DOHH2 (cell line): ENCODE data around the gene TP53I11.

ENCODE experiments used
- H3F3A ChIP-seq: fragments of 200-600 bp; sonication (generic), shearing (Covaris generic); 2 replicates; pipeline ENCODE4 v1.6.0; 2016; ENCODE audit warnings: antibody characterized with exemption, mild to moderate bottlenecking; ENCODE audit not compliant: control insufficient read depth, insufficient read depth
- H3K27ac ChIP-seq: fragments of 200-600 bp; sonication (generic); 2 replicates; pipeline ENCODE4 v1.5.1; 2014; ENCODE audit warnings: low read depth, mild to moderate bottlenecking, low read length, moderate library complexity
- H3K27me3 ChIP-seq: fragments of 200-600 bp; sonication (generic); 2 replicates; pipeline ENCODE4 v1.6.1; 2014; ENCODE audit warnings: mild to moderate bottlenecking, low read length, mixed read lengths; ENCODE audit not compliant: control insufficient read depth
- H3K36me3 ChIP-seq: fragments of 200-600 bp; sonication (generic); 2 replicates; pipeline ENCODE4 v1.6.1; 2014; ENCODE audit warnings: mild to moderate bottlenecking, low read length, moderate library complexity, mixed read lengths; ENCODE audit not compliant: control insufficient read depth
- H3K4me1 ChIP-seq: fragments of 200-600 bp; sonication (generic); 2 replicates; pipeline ENCODE4 v1.6.1; 2014; ENCODE audit warnings: mild to moderate bottlenecking, low read length, mixed read lengths; ENCODE audit not compliant: control insufficient read depth
- H3K4me2 ChIP-seq: fragments of 200-600 bp; sonication (generic); 2 replicates; pipeline ENCODE4 v1.6.0; 2014; ENCODE audit warnings: mild to moderate bottlenecking, low read length, moderate library complexity
- H3K4me3 ChIP-seq: fragments of 200-600 bp; sonication (generic); 2 replicates; pipeline ENCODE4 v1.5.1; 2014; ENCODE audit warnings: mild to moderate bottlenecking, low read length, mixed read lengths
- H3K79me2 ChIP-seq: fragments of 200-600 bp; sonication (generic); 2 replicates; pipeline ENCODE4 v1.6.1; 2014; ENCODE audit warnings: mild to moderate bottlenecking, low read length, mixed read lengths; ENCODE audit not compliant: control insufficient read depth
- H3K9me2 ChIP-seq: fragments of 200-600 bp; sonication (generic); replicated peaks from 2 replicates; pipeline ENCODE4 v1.6.1; 2014; ENCODE audit warnings: mild to moderate bottlenecking, low read length, mixed read lengths; ENCODE audit not compliant: control insufficient read depth
- H3K9me3 ChIP-seq: fragments of 200-600 bp; sonication (generic); 2 replicates; pipeline ENCODE4 v1.6.1; 2014; ENCODE audit warnings: antibody characterized with exemption, low read length, mixed read lengths; ENCODE audit not compliant: control insufficient read depth, insufficient read depth
- H4K20me1 ChIP-seq: fragments of 200-600 bp; sonication (generic); 2 replicates; pipeline ENCODE4 v1.6.0; 2014; ENCODE audit warnings: low read depth, mild to moderate bottlenecking, antibody characterized with exemption, low read length, moderate library complexity; ENCODE audit not compliant: control insufficient read depth, insufficient read depth
- CTCF ChIP-seq: fragments of 200-600 bp; sonication (generic); IDR thresholded peaks from one replicate; pipeline ENCODE4 v1.5.1; 2014; ENCODE audit warnings: antibody characterized with exemption, mild to moderate bottlenecking, low read depth, low read length; ENCODE audit not compliant: poor library complexity, severe bottlenecking
- EZH2phosphoT487 ChIP-seq: fragments of 200-600 bp; sonication (generic); IDR thresholded peaks from 2 replicates; pipeline ENCODE4 v1.6.1; 2017; ENCODE audit warnings: borderline replicate concordance, mild to moderate bottlenecking, antibody characterized with exemption, low read length, moderate library complexity, mixed read lengths

TP53I11 gene

GRCh38 chr11:44972746-44973435 is 22.2 kb upstream of the TP53I11 start:
- Histone ChIP-seq H3K36me3 (no peaks in the 10 kb centered on the region), H3K4me1 (no peaks in the 10 kb centered on the region), H3K79me2 (no peaks in the 10 kb centered on the region), H3K9me2 (no peaks in the 10 kb centered on the region), H3K4me3 (no peak overlapping the region), H3F3A (no peaks in the 10 kb centered on the region), H3K4me2 (no peak overlapping the region), H3K9me3 (no peaks in the 10 kb centered on the region), H4K20me1 (no peaks in the 10 kb centered on the region), H3K27me3 (0 out of 2 replicates have a peak, but pooled peaks cover 4% of the 10 kb centered on the region), H3K27ac (no peak overlapping the region)
- TF ChIP-seq CTCF (no peak), EZH2phosphoT487 (no peak)

DNA sequence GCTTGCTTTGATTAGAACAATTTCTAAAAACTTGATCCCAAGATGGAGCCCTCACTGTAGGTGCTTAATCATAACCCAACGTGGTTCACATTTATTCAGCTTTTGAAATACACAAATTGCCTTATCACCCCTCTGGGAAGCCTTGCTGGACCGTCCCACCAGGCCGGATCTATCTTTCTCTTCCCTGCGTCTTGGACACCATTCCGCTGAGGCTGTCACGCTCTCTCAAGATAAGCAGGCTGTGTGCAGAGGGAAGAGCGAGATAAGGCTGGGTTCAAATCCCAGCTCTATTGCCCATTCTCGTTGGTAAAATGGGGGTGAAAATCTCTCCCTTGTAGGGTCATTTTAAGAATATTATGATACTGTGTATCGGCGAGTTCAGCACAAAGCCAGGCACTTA is 20.5 kb upstream of the TP53I11 start:
- Histone ChIP-seq H3K27me3 (no peaks in the 10 kb centered on the region), H3F3A (no peaks in the 10 kb centered on the region), H3K4me3 (no peak overlapping the region), H3K36me3 (no peaks in the 10 kb centered on the region), H3K79me2 (no peaks in the 10 kb centered on the region), H3K27ac (no peak overlapping the region), H3K9me2 (no peaks in the 10 kb centered on the region), H3K4me1 (no peaks in the 10 kb centered on the region), H3K9me3 (no peaks in the 10 kb centered on the region), H4K20me1 (no peaks in the 10 kb centered on the region), H3K4me2 (no peak overlapping the region)
- TF ChIP-seq EZH2phosphoT487, result no peak
- no peak for TF ChIP-seq CTCF

DNA sequence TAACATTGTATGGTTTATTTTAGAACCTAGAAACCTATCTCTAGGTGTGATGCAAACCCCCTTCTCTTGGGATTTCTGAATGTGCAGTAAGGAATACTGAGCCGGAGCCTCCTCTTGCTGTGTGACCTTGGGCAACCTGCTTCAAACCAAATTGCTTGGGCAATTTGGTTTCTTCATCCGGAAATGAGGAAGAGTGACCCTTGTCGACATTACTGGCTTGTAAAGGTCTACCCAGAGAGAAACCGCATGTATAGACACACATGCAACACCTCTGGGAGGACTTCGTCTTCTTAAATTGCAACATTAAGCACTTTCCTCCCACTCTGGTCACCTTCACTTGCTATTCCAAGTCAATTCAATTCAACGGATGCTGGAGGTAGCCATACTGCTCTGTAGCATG is 19.6 kb upstream of the TP53I11 start:
- H3K79me2 ChIP-seq, result no peaks in the 10 kb centered on the region
- no peak for TF ChIP-seq CTCF
- TF ChIP-seq EZH2phosphoT487, result no peak

More for the DNA sequence above, 19.6 kb upstream of the TP53I11 start:
- Histone ChIP-seq H4K20me1 (no peaks in the 10 kb centered on the region), H3F3A (no peaks in the 10 kb centered on the region), H3K9me3 (no peaks in the 10 kb centered on the region), H3K4me2 (no peak overlapping the region), H3K27me3 (no peaks in the 10 kb centered on the region), H3K36me3 (no peaks in the 10 kb centered on the region), H3K4me3 (no peak overlapping the region), H3K4me1 (no peaks in the 10 kb centered on the region), H3K27ac (no peak overlapping the region), H3K9me2 (no peaks in the 10 kb centered on the region)
